Naive thymus-derived CD8-positive, alpha-beta T cell (primary cell): Measurements from ENCODE around the gene DNAAF8. TPM values are rescaled to one million over a fixed set of nuclear protein-coding genes. Genes with fewer than 3 reads are reported as not detected.

Experiments used
- ATAC-seq, 2 donors: fragments of 150-1000 bp; cut with Tn5 transposase in 1 of 2; sonication (Bioruptor Pico), chemical (Tn5 transposase) in 1 of 2; 1 replicate in 1 of 2; 2 replicates in 1 of 2; pipeline ENCODE4 v1.10.0; 2021; ENCODE audit warnings: mild to moderate bottlenecking in 2 of 2, moderate library complexity in 2 of 2
- POLR2A ChIA-PET: fragments of 350-600 bp; sonication (Branson Sonifier 250); formaldehyde crosslinking; loops from one replicate; lab custom pipeline; 2021; ENCODE audit warnings: antibody characterized with exemption; lab: Charles Lee
- DNase-seq, 10 donors: peaks; one replicate each; pipeline versions ENCODE4 v3.0.0 to v3.0.0-alpha.2; 2020 to 2022
- H3K27ac Mint-ChIP-seq, 10 donors: one replicate each; pipeline ENCODE4 v1.8.0; 2020 to 2022; ENCODE audit warnings: mild to moderate bottlenecking in 10 of 10, mixed read lengths in 10 of 10, moderate library complexity in 4 of 10, inconsistent platforms in 1 of 10
- H3K27me3 Mint-ChIP-seq, 5 donors: one replicate each; pipeline ENCODE4 v1.8.0; 2021 to 2022; ENCODE audit warnings: mixed read lengths in 5 of 5
- H3K36me3 Mint-ChIP-seq, 3 donors: one replicate each; pipeline ENCODE4 v1.8.0; 2020 to 2022; ENCODE audit warnings: mixed read lengths in 3 of 3, mild to moderate bottlenecking in 2 of 3, inconsistent platforms in 1 of 3
- H3K4me1 Mint-ChIP-seq, 4 donors: one replicate each; pipeline ENCODE4 v1.8.0; 2021 to 2022; ENCODE audit warnings: mixed read lengths in 4 of 4
- H3K4me3 Mint-ChIP-seq, 10 donors: one replicate each; pipeline ENCODE4 v1.8.0; 2020 to 2022; ENCODE audit warnings: mild to moderate bottlenecking in 10 of 10, mixed read lengths in 10 of 10, moderate library complexity in 6 of 10, inconsistent platforms in 1 of 10
- H3K9me3 Mint-ChIP-seq, 9 donors: one replicate each; pipeline ENCODE4 v1.8.0; 2020 to 2022; ENCODE audit warnings: mixed read lengths in 9 of 9, mild to moderate bottlenecking in 3 of 9, inconsistent platforms in 1 of 9, moderate library complexity in 1 of 9
- polyA plus RNA-seq, 3 donors: library from polyadenylated mRNA; unstranded; fragments of 300-500 nt; fragmentation: Illumina TruSeq; gene quantifications; one replicate each; pipeline ENCODE4 v1.2.3, GENCODE V29; 2021
- total RNA-seq, 8 experiments: library from RNA in 2 of 8; stranded (reverse) in 2 of 8; gene quantifications; one replicate each; pipeline ENCODE4 v1.2.3 and lab custom pipeline; 2021 to 2026

DNAAF8 gene
- total and polyA plus RNA-seq, 5 experiments from 2014 or later = 0.26 to 0.48 (median 0.32) TPM; not detected in 1

GRCh38 chr16:4690946-4691665, 43.2 kb upstream of the DNAAF8 start:
- peaks cover 6 to 26% (median 19%) of the 10 kb centered on the region in 4 donors for H3K4me1 Mint-ChIP-seq
- H3K9me3 Mint-ChIP-seq = no peaks in the 10 kb centered on the region
- peak overlapping the region; percentile 28 to 79 (median 64) for H3K4me3 Mint-ChIP-seq
- POLR2A ChIA-PET = interaction anchor here (0.5 to 7.4 kb wide), 6 partner anchors 9 to 1758 kb away, joined by 3 to 63 read pairs (median 4); no protein-coding TSS in a partner anchor
- peak overlapping the region in 8 of 10 donors; percentile 28 to 79 (median 70) for H3K27ac Mint-ChIP-seq
- DNase-seq = peak in 1 of 10 donors; percentile 58
- ATAC-seq = no peak
- peaks cover 0 to 26% (median 0%) of the 10 kb centered on the region in 3 donors for H3K36me3 Mint-ChIP-seq
- H3K27me3 Mint-ChIP-seq = no peaks in the 10 kb centered on the region

- peaks cover 0 to 25% (median 0%) of the 10 kb centered on the region in 3 donors for H3K36me3 Mint-ChIP-seq
- DNase-seq = peak in 1 of 10 donors; percentile 59
- H3K4me1 Mint-ChIP-seq = peaks cover 6 to 26% (median 19%) of the 10 kb centered on the region in 4 donors
- H3K9me3 Mint-ChIP-seq = no peaks in the 10 kb centered on the region
- no peaks in the 10 kb centered on the region for H3K27me3 Mint-ChIP-seq
- ATAC-seq = no peak
- H3K4me3 Mint-ChIP-seq = peak overlapping the region; percentile 28 to 92 (median 75)
- POLR2A ChIA-PET = interaction anchor here (0.5 to 7.4 kb wide), 11 partner anchors 10 to 111 kb away, joined by 3 to 63 read pairs (median 6); partner anchors contain the start of genes MGRN1, ROGDI and UBALD1
- peak overlapping the region in 9 of 10 donors; percentile 52 to 96 (median 76) for H3K27ac Mint-ChIP-seq
These were observed 42.5 kb upstream of the DNAAF8 start for GRCh38 chr16:4691666-4692412.

- peak; percentile 3 to 11 for ATAC-seq
- Mint-ChIP-seq H3K4me3 (peak overlapping the region; percentile 81 to 92 (median 86)), H3K9me3 (no peaks in the 10 kb centered on the region), H3K4me1 (peaks cover 6 to 26% (median 19%) of the 10 kb centered on the region in 4 donors), H3K27ac (peak overlapping the region; percentile 53 to 96 (median 89)), H3K27me3 (no peaks in the 10 kb centered on the region), H3K36me3 (peaks cover 0 to 18% (median 0%) of the 10 kb centered on the region in 3 donors)
- POLR2A ChIA-PET = interaction anchor here (0.6 to 7.4 kb wide), 22 partner anchors 10 to 221 kb away, joined by 3 to 63 read pairs (median 7); partner anchors contain the start of genes ANKS3, DNAAF8, MGRN1 and ROGDI
- DNase-seq = peak in 2 of 10 donors; percentile 25 to 36
These were observed 41.7 kb upstream of the DNAAF8 start for GRCh38 chr16:4692460-4693295.

- DNase-seq (peak; percentile 93 to 99 (median 98)), ATAC-seq (peak; percentile 90 to 93)
- H3K36me3 Mint-ChIP-seq = peaks cover 0 to 20% (median 0%) of the 10 kb centered on the region in 3 donors
- no peaks in the 10 kb centered on the region for H3K27me3 Mint-ChIP-seq
- peaks cover 6 to 26% (median 19%) of the 10 kb centered on the region in 4 donors for H3K4me1 Mint-ChIP-seq
- peak within 1 kb of the TSS; percentile 81 to 92 (median 86) for H3K4me3 Mint-ChIP-seq
- POLR2A ChIA-PET = interaction anchor here (0.9 to 7.4 kb wide), 24 partner anchors 9 to 222 kb away, joined by 3 to 63 read pairs (median 6); partner anchors contain the start of genes ANKS3, DNAAF8, HMOX2 and MGRN1
- H3K9me3 Mint-ChIP-seq = no peaks in the 10 kb centered on the region
- peak within 1 kb of the TSS; percentile 53 to 96 (median 89) for H3K27ac Mint-ChIP-seq
These were observed 40.9 kb upstream of the DNAAF8 start, which contains the start of gene NUDT16L1 for GRCh38 chr16:4693296-4693955. Gene NUDT16L1 (plus strand): TSS chr16:4693562. CDS start chr16:4693727, 165 bp downstream.

GRCh38 chr16:4693956-4694641, 40.2 kb upstream of the DNAAF8 start:
- POLR2A ChIA-PET = interaction anchor here (0.6 to 7.4 kb wide), 25 partner anchors 8 to 223 kb away, joined by 3 to 63 read pairs (median 6); partner anchors contain the start of genes ANKS3, DNAAF8, HMOX2 and MGRN1
- H3K4me1 Mint-ChIP-seq = peaks cover 6 to 26% (median 19%) of the 10 kb centered on the region in 4 donors
- peak; percentile 47 to 57 for ATAC-seq

GRCh38 chr16:4694642-4695451, 39.5 kb upstream of the DNAAF8 start:
- H3K9me3 Mint-ChIP-seq = no peaks in the 10 kb centered on the region
- peaks cover 0 to 28% (median 0%) of the 10 kb centered on the region in 3 donors for H3K36me3 Mint-ChIP-seq
- POLR2A ChIA-PET = interaction anchor here (0.6 to 7.4 kb wide), 18 partner anchors 10 to 219 kb away, joined by 3 to 63 read pairs (median 8); partner anchors contain the start of genes ANKS3, DNAAF8, HMOX2 and MGRN1
- peak overlapping the region in 9 of 10 donors; percentile 25 to 92 (median 80) for H3K27ac Mint-ChIP-seq
- ATAC-seq (no peak), DNase-seq (no peak)
- peak overlapping the region; percentile 64 to 91 (median 73) for H3K4me3 Mint-ChIP-seq
- peaks cover 6 to 31% (median 19%) of the 10 kb centered on the region in 4 donors for H3K4me1 Mint-ChIP-seq
- no peaks in the 10 kb centered on the region for H3K27me3 Mint-ChIP-seq

More at GRCh38 chr16:4693956-4694641, 40.2 kb upstream of the DNAAF8 start:
- Mint-ChIP-seq H3K27me3 (no peaks in the 10 kb centered on the region), H3K36me3 (peaks cover 0 to 22% (median 0%) of the 10 kb centered on the region in 3 donors), H3K27ac (peak overlapping the region; percentile 37 to 94 (median 80)), H3K9me3 (no peaks in the 10 kb centered on the region), H3K4me3 (peak overlapping the region; percentile 64 to 91 (median 73))
- peak in 8 of 10 donors; percentile 39 to 77 (median 53) for DNase-seq

GRCh38 chr16:4695473-4696171, 38.7 kb upstream of the DNAAF8 start:
- H3K27ac Mint-ChIP-seq = peak overlapping the region in 7 of 10 donors; percentile 31 to 83 (median 74)
- DNase-seq (no peak), ATAC-seq (no peak)
- peak overlapping the region; percentile 34 to 91 (median 73) for H3K4me3 Mint-ChIP-seq
- H3K27me3 Mint-ChIP-seq = no peaks in the 10 kb centered on the region
- H3K36me3 Mint-ChIP-seq = peaks cover 0 to 30% (median 0%) of the 10 kb centered on the region in 3 donors
- POLR2A ChIA-PET = interaction anchor here (0.7 to 7.4 kb wide), 10 partner anchors 9 to 390 kb away, joined by 3 to 63 read pairs (median 6); partner anchors contain the start of genes ANKS3 and DNAAF8
- peaks cover 7 to 35% (median 19%) of the 10 kb centered on the region in 4 donors for H3K4me1 Mint-ChIP-seq
- H3K9me3 Mint-ChIP-seq = no peaks in the 10 kb centered on the region

- Mint-ChIP-seq H3K4me1 (peaks cover 6 to 33% (median 18%) of the 10 kb centered on the region in 4 donors), H3K4me3 (peak overlapping the region in 6 of 10 donors; percentile 11 to 91 (median 44)), H3K27ac (peak overlapping the region in 3 of 10 donors; percentile 8 to 38 (median 34)), H3K36me3 (peaks cover 0 to 30% (median 0%) of the 10 kb centered on the region in 3 donors), H3K9me3 (no peaks in the 10 kb centered on the region), H3K27me3 (no peaks in the 10 kb centered on the region)
- POLR2A ChIA-PET = interaction anchor here (0.7 to 7.4 kb wide), 10 partner anchors 9 to 390 kb away, joined by 3 to 63 read pairs (median 6); partner anchors contain the start of genes ANKS3 and DNAAF8
- DNase-seq = peak in 1 of 10 donors; percentile 49
- ATAC-seq = no peak
These were observed 38.0 kb upstream of the DNAAF8 start for GRCh38 chr16:4696172-4696904.
